Fibroblast of the aortic adventitia (primary cell): ENCODE measurements around the gene ASCL3. TPM values are rescaled to one million over a fixed set of nuclear protein-coding genes. Genes with fewer than 3 reads are reported as not detected.
"Not testable (repeated sequence)": the region's sequence is repeated elsewhere in the genome, so short reads cannot be mapped to it uniquely, and the experiment has no call there.

Experiments used
- DNase-seq: peaks from one replicate; pipeline ENCODE4 v3.0.0-alpha.2; 2010; ENCODE audit warnings: low read depth
- H3K4me3 ChIP-seq: 2 replicates; pipeline ENCODE4 v1.5.1; 2011; ENCODE audit warnings: low read depth, mild to moderate bottlenecking, control low read depth, low read length, moderate library complexity
- CTCF ChIP-seq: IDR thresholded peaks from 2 replicates; pipeline ENCODE4 v1.5.1; 2011; ENCODE audit warnings: mild to moderate bottlenecking, low read length, control low read depth, inconsistent platforms; ENCODE audit not compliant: insufficient read depth
- total RNA-seq: library from RNA; depleted of rRNA; stranded (reverse); fragments of >200 nt; gene quantifications from 2 replicates; pipeline ENCODE4 v1.2.3, GENCODE V29; 2012; ENCODE audit warnings: low replicate concordance

Gene ASCL3
- total RNA-seq = not detected in 2 replicates

- TF ChIP-seq CTCF = no peak
- DNase-seq = no peak
- no peak within 1 kb of the TSS for H3K4me3 ChIP-seq
These were observed at the start of gene ASCL3 for GRCh38 chr11:8942518-8943066. Gene ASCL3, minus strand, starts transcription at chr11:8943016. Its CDS starts 4,855 bp downstream, at chr11:8938161.

- no peak for TF ChIP-seq CTCF
- peak; percentile 86 for DNase-seq
- no peak overlapping the region for H3K4me3 ChIP-seq
These were observed 46.6 kb upstream of the ASCL3 start for GRCh38 chr11:8989453-8989852.

- no peak overlapping the region for H3K4me3 ChIP-seq
- no peak for TF ChIP-seq CTCF
- peak; percentile 46 for DNase-seq
These were observed 45.8 kb upstream of the ASCL3 start for GRCh38 chr11:8988329-8989234.

GRCh38 chr11:8987446-8987845, 44.6 kb upstream of the ASCL3 start:
- no peak overlapping the region for H3K4me3 ChIP-seq
- no peak for TF ChIP-seq CTCF
- DNase-seq = no peak

GRCh38 chr11:8986772-8987171, 44.0 kb upstream of the ASCL3 start:
- not testable (repeated sequence) for H3K4me3 ChIP-seq, DNase-seq

- TF ChIP-seq CTCF = no peak
- H3K4me3 ChIP-seq = no peak overlapping the region
- DNase-seq = no peak
These were observed 42.6 kb upstream of the ASCL3 start for GRCh38 chr11:8985462-8985861.

GRCh38 chr11:8983552-8983951, 40.7 kb upstream of the ASCL3 start:
- TF ChIP-seq CTCF = no peak
- no peak overlapping the region for H3K4me3 ChIP-seq
- no peak for DNase-seq
